Esophagus squamous epithelium (tissue), 4 donors: ENCODE data around the gene LDLRAD3.

Experiments used
- POLR2A ChIP-seq, 4 donors: fragments of 450-650 bp; IDR thresholded peaks; one replicate each; pipeline ENCODE4 v1.6.1; 2017; ENCODE audit warnings: antibody characterized with exemption in 4 of 4, mild to moderate bottlenecking in 4 of 4, moderate library complexity in 3 of 4
- TF ChIP-seq, protein P1 (sequence below), 6 experiments: fragments of 450-650 bp in 4 of 6; fragments of 200-600 bp in 2 of 6; sonication (generic) in 2 of 6; IDR thresholded peaks; one replicate each; pipeline ENCODE4 v1.5.1; 2016 to 2019; ENCODE audit warnings: antibody characterized with exemption in 6 of 6, mild to moderate bottlenecking in 4 of 6, moderate library complexity in 4 of 6

DNA sequence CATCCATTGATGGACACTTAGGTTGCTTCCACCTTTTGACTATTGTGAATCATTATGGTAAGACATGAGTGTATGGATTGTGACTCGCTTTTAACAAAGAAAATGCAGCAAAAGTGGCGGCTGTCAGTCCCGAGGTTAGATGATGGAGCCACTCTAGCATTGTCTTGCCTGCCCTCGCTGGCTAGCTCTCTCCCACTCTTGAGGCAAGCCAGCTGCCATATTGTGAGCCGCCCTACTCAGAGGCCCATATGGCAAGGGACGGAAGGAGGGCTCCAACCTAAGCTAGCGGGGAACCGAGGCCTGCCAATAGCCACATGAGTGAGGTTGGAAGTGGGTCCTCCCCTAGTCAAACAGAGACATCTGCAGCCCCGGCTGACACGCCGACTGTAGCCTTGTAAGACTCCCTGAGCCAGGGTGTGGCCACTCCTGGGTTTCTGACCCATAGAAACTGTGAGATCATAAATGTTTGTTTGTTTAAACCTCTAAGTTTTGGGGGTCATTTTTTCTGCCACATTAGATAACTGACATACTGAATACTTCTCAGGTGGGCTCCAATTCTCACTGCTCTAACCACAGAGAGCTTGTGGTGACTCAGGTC lies 160.2 kb downstream of the LDLRAD3 start:
- TF ChIP-seq, protein P1, sequence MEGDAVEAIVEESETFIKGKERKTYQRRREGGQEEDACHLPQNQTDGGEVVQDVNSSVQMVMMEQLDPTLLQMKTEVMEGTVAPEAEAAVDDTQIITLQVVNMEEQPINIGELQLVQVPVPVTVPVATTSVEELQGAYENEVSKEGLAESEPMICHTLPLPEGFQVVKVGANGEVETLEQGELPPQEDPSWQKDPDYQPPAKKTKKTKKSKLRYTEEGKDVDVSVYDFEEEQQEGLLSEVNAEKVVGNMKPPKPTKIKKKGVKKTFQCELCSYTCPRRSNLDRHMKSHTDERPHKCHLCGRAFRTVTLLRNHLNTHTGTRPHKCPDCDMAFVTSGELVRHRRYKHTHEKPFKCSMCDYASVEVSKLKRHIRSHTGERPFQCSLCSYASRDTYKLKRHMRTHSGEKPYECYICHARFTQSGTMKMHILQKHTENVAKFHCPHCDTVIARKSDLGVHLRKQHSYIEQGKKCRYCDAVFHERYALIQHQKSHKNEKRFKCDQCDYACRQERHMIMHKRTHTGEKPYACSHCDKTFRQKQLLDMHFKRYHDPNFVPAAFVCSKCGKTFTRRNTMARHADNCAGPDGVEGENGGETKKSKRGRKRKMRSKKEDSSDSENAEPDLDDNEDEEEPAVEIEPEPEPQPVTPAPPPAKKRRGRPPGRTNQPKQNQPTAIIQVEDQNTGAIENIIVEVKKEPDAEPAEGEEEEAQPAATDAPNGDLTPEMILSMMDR (IDR thresholded peaks at IDR 0.05), result no peak
- no peak for TF ChIP-seq POLR2A (IDR thresholded peaks at IDR 0.05)
